AG09309 (cell line): ENCODE results near the gene FGF6.

ENCODE experiments used
- DNase-seq: peaks from one replicate; pipeline ENCODE4 v3.0.0-alpha.2; 2010; ENCODE audit warnings: low read depth
- H3K4me3 ChIP-seq: 2 replicates; pipeline ENCODE4 v1.5.1; 2011; ENCODE audit warnings: mild to moderate bottlenecking, low read depth, low read length, moderate library complexity; ENCODE audit not compliant: control insufficient read depth
- TF ChIP-seq, protein P1 (sequence below): IDR thresholded peaks from 2 replicates; pipeline ENCODE4 v1.5.1; 2011; ENCODE audit warnings: mild to moderate bottlenecking, low read depth, low read length, inconsistent platforms; ENCODE audit not compliant: insufficient read depth, control insufficient read depth; ENCODE audit errors: missing control alignments

The FGF6 gene

DNA sequence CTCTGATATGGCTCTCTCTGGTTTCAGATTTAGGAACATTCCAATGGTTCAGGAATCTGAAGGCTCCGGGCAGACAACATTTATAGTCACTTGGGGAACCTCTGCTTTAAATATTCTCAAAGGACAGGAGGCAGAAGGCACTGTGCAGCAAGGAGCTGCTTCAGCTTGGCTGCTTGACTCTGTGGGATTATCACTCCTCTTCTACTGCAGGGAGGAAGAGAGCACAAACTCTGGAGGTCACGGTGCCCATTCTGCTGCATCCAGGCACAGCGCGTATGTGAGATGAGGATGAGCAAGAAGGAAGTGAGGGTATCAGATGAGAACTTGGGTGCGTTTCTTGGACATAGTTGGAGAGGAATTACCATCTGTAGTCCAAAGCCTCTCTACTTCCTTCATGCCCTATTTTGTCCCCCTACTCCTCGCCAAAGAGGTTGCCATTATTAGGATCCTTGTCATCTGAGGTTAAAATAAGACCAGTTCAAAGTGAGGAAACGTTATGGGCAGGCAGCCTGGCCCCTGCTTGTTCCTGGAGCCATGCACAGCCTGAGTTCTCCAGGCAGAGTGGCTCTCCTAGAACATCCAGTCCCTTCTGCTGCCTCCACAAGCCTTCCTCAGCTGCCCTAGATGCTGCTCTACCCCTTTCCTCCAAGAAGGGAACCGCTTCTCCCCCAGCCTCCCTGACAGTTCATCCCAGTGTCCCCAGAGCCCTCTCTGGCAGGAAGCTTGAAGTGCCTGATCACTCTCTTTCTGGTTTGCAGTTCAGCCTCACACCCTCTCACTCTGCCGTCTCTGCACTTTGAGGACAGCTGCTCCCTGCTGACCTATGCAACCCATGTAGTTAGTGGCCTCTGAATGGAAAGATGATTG, 12.5 kb downstream of the FGF6 start:
- DNase-seq: no peak
- H3K4me3 ChIP-seq: no peak overlapping the region
- TF ChIP-seq, protein P1, sequence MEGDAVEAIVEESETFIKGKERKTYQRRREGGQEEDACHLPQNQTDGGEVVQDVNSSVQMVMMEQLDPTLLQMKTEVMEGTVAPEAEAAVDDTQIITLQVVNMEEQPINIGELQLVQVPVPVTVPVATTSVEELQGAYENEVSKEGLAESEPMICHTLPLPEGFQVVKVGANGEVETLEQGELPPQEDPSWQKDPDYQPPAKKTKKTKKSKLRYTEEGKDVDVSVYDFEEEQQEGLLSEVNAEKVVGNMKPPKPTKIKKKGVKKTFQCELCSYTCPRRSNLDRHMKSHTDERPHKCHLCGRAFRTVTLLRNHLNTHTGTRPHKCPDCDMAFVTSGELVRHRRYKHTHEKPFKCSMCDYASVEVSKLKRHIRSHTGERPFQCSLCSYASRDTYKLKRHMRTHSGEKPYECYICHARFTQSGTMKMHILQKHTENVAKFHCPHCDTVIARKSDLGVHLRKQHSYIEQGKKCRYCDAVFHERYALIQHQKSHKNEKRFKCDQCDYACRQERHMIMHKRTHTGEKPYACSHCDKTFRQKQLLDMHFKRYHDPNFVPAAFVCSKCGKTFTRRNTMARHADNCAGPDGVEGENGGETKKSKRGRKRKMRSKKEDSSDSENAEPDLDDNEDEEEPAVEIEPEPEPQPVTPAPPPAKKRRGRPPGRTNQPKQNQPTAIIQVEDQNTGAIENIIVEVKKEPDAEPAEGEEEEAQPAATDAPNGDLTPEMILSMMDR: no peak

DNA sequence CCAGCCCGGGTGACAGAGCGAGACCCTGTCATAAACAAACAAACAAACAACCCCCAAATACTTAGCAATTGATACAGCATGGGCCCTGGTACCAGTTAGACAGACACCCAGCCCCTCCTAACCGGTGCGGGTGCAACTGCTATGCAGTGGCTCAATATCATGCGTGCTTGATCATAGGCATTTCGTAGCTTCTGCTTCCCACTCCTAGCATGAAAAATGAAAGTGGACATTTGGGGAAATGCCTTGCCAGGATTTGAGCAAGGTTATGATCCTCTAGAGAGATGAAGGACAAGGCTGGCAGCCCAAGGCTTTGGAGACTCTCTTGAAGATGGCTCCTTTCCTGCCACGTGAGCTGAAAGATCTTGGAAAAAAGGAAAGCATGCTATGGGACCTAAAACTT, 13.7 kb downstream of the FGF6 start:
- DNase-seq: no peak
- H3K4me3 ChIP-seq: no peak overlapping the region
- TF ChIP-seq, protein P1: no peak

DNA sequence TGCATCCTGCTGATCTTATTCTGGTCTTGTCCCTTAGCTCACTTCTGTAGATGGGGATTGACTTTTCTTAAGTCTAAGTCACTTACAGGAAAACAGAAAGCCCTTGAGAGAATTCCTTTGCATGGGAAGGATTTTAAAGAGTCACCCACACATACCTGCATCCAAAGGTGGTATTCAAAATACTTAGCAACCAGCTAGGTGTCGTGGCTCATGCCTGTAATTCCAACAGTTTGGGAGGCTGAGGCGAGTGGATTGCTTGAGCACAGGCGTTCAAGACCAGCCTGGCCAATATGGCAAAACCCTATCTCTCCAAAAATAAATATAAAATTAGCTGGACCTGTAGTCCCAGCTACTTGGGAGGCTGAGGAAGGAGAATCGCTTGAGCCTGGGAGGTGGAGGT, 14.2 kb downstream of the FGF6 start:
- TF ChIP-seq, protein P1: no peak
- no peak overlapping the region for H3K4me3 ChIP-seq
- DNase-seq: no peak

DNA sequence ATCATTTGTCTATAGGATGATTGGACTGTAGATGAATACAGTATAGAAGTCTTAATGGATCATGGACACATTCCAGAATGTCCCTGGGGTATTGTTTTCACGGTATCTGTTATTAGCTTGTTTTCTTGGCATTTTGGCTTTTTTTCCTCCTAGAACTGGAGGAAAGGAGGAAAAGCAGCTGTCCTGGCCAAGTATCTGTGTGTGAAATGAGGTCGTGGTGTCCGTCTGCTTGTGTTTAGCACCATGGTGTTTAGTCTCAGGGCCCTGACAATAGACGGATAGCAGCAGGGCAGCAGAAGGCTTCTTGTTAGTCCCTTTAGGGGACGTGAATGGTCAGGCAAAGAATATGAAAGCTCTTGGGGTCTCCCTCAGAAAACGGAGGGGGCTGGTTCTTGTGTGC, 21.2 kb downstream of the FGF6 start:
- no peak overlapping the region for H3K4me3 ChIP-seq
- no peak for DNase-seq
- TF ChIP-seq, protein P1: no peak

DNA sequence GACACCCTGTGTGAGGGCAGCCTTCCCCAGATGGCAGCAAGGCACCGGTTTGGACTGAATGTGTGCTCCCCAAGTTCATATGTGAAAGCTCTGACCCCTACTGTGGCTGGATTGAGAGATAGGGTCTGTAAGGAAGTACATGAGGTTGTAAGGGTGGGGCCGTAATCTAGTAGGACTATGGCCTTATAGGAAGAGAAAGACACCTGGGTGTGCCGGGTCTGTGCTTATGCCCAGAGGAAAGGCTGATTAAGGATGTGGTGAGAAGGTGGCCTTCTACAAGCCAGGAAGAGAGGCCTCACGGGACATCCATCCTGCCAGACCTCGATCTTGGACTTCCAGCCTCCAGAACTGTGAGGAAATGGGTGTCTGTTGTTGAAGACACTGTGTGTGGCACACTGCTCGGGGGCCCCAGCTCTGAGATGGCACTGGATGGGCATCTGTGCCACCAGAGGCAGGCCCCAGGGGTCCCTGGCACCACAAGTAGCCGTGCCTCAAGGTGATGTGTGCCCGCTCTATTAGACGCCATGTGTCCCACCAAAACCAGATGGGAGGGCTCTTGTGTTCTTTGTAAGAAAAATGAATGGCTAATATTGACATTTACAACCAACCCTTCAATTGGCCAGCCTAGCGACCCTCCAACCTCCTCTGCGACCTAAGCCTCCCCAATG, 22.0 kb downstream of the FGF6 start:
- no peak for DNase-seq
- TF ChIP-seq, protein P1: no peak
- no peak overlapping the region for H3K4me3 ChIP-seq

DNA sequence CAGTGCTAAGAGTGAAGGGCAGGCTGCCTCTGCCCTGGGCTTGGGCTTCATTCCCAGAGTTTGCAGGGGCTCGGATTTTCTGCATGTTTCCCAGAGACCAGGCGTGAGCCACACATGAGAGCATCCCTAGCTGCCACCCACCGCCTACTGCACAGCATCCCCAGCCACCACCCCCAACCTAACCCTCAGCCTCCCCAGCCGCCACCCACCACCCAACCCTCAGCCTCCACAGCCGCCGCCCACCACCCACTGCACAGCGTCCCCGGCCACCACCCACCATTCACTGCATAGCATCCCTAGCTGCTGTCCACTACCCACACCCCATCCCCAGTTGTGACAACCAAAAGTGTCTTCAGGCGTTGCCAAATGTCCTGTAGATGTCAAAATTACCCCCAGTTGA, 22.6 kb downstream of the FGF6 start:
- no peak overlapping the region for H3K4me3 ChIP-seq
- no peak for DNase-seq
- TF ChIP-seq, protein P1: no peak
